NB4 (cell line): ENCODE data around the gene RTKN2.

Experiments used
- CTCF ChIP-seq: IDR thresholded peaks from one replicate; pipeline ENCODE4 v1.5.1; 2012; ENCODE audit warnings: low read depth, low read length
- MYC ChIP-seq: IDR thresholded peaks from 2 replicates; pipeline ENCODE4 v1.6.1; 2011; ENCODE audit warnings: low read depth, low read length
- POLR2A ChIP-seq: IDR thresholded peaks from 2 replicates; pipeline ENCODE4 v1.6.1; 2011; ENCODE audit warnings: mild to moderate bottlenecking; ENCODE audit not compliant: insufficient read length; ENCODE audit errors: extremely low read depth

- TF ChIP-seq CTCF: no peak
- no peak for TF ChIP-seq POLR2A
- TF ChIP-seq MYC: no peak
These were observed 121.2 kb downstream of the RTKN2 start for GRCh38 chr10:62147425-62147824.
